ENCODE data around the gene GGA1. TPM values are rescaled to one million over a fixed set of nuclear protein-coding genes. Genes with fewer than 3 reads are reported as not detected.

GGA1 gene
- total and polyA plus RNA-seq, 9 of the 15 experiments (the other 6 are each of a cell fraction or from before 2014, with no cell fraction given) = 1.5 to 69.5 (median 31.6) TPM

DNA sequence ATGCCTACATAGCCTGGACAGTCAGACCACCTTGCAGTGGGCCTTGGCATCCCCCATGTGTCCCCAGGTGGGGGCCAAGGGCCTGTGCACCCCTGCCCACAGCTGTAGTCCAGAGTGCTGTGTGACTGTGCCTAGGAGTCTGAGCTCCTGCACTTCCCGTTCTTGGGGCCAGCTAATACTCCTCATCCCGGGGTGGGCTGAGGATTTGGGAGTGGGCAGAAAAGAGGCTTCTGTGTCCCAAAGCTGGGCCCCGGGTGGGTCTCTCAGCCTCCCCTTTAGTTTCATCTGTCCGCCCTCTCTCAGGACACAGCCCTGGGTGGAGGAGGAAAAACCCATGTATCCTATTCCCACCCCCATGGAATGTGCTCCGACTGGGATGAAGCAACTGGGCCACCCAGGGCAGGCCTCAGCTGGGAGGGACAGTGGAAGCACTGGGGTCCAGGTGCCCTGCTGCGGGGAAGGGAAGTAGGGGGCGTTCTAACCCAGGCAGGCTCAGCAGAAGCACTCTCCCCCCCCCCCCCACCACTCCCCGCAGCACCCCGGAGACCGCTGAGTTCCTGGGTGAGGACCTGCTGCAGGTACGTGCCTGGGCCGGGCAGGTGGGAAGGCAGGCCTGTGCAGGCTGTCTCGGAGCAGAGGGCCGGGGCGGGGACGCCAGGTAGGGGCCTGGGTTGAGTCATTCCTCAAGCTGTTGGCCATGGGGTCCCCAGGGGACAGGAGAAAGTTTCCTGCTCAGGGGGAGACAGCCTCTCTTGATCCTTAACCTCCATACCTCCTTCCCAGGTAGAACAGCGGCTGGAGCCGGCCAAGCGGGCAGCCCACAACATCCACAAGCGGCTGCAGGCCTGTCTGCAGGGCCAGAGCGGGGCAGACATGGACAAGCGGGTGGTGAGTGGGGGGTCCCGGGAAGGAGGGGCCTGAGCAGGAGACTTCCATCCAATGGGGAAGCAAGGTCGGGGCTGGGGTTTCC lies 32.2 kb downstream of the GGA1 start (continued):
- TF ChIP-seq, protein P1, sequence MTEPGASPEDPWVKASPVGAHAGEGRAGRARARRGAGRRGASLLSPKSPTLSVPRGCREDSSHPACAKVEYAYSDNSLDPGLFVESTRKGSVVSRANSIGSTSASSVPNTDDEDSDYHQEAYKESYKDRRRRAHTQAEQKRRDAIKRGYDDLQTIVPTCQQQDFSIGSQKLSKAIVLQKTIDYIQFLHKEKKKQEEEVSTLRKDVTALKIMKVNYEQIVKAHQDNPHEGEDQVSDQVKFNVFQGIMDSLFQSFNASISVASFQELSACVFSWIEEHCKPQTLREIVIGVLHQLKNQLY (CRISPR knock-in tag; conservative IDR thresholded peaks at IDR 0.05) = no peak
- no peak for TF ChIP-seq PHF8 (IDR thresholded peaks at IDR 0.05; ENCODE audit: borderline replicate concordance, low read length)
- TF ChIP-seq, protein P2, sequence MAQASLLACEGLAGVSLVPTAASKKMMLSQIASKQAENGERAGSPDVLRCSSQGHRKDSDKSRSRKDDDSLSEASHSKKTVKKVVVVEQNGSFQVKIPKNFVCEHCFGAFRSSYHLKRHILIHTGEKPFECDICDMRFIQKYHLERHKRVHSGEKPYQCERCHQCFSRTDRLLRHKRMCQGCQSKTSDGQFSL (CRISPR knock-in tag; IDR thresholded peaks at IDR 0.05) = 0 out of 2 replicates have a peak, but pooled peaks have one; percentile 34
- TF ChIP-seq, protein P2 (tag; IDR thresholded peaks at IDR 0.05) = no peak
- TF ChIP-seq, protein P3, sequence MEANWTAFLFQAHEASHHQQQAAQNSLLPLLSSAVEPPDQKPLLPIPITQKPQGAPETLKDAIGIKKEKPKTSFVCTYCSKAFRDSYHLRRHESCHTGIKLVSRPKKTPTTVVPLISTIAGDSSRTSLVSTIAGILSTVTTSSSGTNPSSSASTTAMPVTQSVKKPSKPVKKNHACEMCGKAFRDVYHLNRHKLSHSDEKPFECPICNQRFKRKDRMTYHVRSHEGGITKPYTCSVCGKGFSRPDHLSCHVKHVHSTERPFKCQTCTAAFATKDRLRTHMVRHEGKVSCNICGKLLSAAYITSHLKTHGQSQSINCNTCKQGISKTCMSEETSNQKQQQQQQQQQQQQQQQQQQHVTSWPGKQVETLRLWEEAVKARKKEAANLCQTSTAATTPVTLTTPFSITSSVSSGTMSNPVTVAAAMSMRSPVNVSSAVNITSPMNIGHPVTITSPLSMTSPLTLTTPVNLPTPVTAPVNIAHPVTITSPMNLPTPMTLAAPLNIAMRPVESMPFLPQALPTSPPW (CRISPR knock-in tag; IDR thresholded peaks at IDR 0.05) = no peak

Measured in K562 (cell line).